Measurements from ENCODE around the gene DACH1.
"Not testable (repeated sequence)": the region's sequence is repeated elsewhere in the genome, so short reads cannot be mapped to it uniquely, and the experiment has no call there.

Gene DACH1

GRCh38 chr13:71867131-71867814, at the start of gene DACH1:
Gene DACH1 (minus strand): TSS chr13:71867204.
- DNase-seq: no peak

GRCh38 chr13:71913717-71914116, 46.7 kb upstream of the DACH1 start:
- no peak for DNase-seq

DNA sequence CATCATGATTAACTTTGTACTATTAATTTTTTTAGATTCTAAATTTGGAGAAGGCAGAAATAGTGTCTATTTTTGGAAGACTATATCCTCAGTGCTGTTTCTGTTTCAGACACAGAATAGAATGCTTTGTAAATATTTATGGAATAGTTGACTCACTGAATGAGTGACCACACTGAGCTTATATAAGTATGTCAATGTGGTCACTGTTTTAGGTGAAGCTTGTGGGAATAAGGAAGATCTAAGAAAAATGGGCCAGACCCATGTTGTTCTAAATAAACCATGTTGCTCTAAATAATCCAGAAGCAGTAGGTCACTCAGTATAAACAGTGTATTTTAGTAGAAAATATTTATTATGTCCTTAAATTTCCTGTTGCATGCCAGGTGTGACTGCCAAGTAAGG, 45.5 kb upstream of the DACH1 start:
- DNase-seq: no peak

DNA sequence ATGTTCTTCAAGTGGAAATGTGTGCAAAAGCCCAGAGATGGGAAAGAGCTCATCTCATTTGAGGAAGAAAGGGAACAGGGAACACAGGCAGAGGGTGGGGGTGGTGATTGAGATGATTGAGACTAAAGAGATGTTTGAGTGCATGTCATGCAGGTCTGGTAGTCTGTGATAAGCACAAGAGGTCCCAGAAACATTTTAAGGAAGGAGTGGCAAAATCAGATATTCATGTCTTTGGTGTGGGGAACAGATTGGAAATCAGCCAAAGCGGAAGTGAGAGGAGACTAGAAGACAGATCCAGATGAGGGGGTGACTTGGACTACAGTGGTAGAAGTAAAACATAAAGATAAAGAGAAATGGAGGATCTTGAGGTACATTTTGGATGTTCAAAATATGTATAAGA, 39.4 kb upstream of the DACH1 start:
- no peak for DNase-seq

GRCh38 chr13:71902676-71903075, 35.7 kb upstream of the DACH1 start:
- no peak for DNase-seq

DNA sequence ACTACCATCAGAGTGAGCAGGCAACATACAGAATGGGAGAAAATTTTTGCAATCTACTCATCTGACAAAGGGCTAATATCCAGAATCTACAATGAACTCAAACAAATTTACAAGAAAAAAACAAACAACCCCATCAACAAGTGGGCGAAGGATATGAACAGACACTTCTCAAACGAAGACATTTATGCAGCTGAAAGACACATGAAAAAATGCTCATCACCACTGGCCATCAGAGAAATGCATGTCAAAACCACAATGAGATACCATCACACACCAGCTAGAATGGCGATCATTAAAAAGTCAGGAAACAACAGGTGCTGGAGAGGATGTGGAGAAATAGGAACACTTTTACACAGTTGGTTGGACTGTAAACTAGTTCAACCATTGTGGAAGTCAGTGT, 26.5 kb upstream of the DACH1 start:
- DNase-seq: not testable (repeated sequence)

- DNase-seq: no peak
These were observed 19.9 kb upstream of the DACH1 start for GRCh38 chr13:71886880-71887279.

DNA sequence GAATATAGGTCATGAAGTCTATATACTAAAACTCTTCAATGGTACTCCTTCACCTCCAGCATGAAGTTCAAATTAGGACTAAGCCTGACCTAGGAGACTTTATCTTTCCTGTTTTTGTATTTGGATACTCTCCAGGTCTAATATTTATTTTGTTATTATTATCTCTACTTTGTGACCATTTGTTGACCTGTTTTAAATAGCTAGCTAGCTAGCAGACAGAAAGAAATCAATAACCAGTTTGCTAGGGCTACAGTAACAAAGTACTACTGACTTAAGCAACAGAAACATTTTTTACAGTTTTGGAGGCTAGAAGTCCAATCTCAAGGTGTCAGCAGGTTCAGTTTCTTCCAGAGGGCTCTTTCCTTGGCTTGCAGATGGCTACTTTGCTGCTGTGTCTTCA, 15.1 kb upstream of the DACH1 start:
- DNase-seq: no peak

DNA sequence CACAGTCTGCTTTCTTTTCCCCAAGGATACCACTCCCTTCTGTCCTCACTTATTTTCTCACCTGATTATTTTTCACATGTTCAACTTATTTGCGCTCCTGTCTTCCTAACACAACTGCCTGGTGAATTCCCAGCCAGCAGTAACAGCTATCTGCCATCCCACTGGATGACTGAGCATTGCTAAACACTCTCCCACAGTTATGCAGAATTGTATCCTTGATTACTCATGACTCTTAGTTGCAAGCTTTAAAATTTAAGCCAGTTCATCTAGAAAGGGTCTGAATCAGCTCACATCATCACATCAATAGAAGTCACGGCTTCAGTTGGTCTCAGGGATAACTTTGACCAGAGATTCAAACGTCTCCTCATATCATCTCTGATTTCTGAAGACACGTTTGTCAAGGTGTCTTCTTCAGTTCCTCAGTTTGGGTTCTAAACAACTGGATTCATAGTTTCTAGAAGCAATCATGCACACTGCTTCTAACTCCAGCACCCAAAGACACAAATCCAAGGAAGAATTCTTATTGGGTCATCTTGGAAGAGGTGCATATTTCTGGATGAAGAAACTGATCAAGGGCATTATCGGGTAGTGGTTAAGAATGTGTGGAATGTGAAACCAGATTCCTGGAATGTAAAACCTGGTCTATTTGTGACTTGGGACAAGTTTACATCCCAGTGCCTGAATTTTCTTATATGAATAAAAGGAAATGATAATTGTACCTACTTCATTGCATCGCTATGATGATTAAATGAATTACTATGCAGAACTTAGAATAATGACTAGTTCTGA, 13.9 kb upstream of the DACH1 start:
- no peak for DNase-seq

- no peak for DNase-seq
These were observed 12.9 kb upstream of the DACH1 start for GRCh38 chr13:71879808-71880344.

DNA sequence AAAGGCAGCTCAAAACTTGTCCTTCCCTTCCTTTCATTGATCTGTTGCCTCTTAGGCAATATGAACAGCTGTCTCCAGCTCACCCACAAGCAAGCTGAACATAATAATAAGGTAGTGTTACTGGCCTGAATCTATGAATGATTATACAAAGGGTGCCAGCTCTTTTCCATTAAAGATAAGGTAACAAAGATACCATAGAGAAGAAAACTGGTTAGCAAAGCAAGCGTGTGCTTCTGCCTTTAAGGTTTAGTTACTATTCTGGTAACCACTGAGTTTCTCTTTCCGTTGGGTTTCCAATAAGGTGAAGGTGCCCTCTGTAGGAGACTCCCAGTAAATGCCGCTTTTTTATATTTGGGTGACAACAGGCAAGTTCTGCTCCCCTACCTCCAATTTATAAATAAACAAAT, 12.1 kb upstream of the DACH1 start:
- no peak for DNase-seq

GRCh38 chr13:71877256-71877653, 10.3 kb upstream of the DACH1 start:
- DNase-seq: no peak

DNA sequence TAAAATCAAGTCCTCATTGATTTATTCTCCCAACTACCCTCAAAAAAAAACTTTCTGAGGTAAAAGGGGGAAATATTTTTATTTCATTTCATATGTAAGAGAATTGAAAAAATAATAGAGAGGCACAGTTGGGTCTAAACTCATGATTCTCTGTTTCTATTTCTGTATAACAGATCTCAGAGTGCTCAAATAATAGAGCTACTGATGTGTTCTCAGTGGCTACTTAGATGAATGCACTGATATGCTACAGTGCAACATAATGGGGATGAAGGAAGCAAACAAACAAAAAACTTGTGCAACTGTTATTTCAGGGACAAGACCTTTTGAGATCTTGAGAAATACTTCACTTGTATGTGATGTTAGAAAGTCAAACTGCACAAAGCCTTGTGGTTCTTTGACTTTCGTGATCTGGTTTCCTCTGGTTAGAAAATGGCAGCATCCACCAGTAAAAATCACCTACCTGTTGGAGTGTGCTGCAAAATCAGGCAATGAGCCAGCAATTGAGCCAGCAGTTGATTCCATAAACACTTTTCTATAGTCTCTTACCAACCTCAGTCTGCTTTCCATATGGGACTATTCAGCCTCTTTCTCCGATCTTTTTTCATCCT, 9.7 kb upstream of the DACH1 start:
- DNase-seq: no peak

- DNase-seq: no peak
These were observed 8.8 kb upstream of the DACH1 start for GRCh38 chr13:71875823-71876222.

DNA sequence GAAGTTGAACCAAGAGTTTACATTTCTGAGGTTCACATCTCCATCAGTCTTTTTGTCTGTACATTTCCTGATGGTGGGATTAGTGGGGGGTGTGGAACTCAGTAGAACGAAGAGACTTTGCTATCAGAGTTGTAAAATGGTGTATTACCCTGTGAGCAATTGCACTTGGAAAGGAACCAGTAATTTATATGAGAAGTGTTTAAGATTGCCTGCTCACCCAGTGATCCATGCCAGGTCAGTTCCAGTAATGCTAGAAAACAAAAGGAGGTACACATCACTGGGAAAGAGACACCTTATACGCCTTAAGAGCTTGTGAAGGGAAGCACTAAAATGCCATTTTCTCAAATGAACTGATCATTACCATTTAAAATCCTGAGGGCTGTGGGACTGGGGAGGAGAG, 7.5 kb upstream of the DACH1 start:
- DNase-seq: no peak

DNA sequence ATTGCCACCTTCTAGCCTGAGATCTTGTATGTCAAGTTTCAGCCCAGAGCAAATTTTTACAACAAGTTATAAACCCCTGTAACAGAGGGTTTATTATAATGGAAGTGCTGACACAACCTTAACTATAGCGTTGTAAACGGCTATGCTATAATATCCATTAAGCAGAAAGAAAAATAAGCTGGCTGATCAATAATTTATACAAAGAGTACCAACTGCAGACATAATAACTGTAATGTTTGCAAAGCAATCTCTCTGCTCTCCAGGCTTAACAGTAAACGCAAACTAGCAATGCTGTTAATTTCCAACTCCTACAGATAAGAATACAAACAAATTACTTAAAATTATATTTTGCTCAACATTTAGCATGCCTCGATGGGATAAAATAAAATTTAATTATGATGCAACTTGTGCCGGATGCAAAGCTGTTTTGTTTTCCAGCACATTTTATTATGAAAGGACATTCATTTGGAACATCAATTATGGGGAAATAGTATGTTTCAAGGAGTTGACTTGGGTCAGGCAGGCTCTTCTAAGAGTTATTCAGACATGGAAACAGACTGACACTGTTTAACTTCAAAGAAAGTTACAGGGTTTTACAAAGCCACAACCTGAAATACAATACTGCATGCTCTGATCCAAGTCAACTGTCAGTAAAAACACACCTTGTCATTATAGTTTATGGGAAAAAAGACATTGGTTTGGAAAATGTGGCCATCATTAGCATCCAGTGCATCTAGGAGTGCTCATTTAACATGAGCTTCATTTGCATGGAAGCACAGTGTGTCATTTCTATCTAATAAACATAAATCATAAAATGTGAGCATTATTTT, 6.6 kb upstream of the DACH1 start:
- no peak for DNase-seq

GRCh38 chr13:71871844-71872243, 4.8 kb upstream of the DACH1 start:
- no peak for DNase-seq

GRCh38 chr13:71871176-71871754, 4.3 kb upstream of the DACH1 start:
- DNase-seq: no peak

- no peak for DNase-seq
These were observed 3.1 kb upstream of the DACH1 start for GRCh38 chr13:71870100-71870499.

DNA sequence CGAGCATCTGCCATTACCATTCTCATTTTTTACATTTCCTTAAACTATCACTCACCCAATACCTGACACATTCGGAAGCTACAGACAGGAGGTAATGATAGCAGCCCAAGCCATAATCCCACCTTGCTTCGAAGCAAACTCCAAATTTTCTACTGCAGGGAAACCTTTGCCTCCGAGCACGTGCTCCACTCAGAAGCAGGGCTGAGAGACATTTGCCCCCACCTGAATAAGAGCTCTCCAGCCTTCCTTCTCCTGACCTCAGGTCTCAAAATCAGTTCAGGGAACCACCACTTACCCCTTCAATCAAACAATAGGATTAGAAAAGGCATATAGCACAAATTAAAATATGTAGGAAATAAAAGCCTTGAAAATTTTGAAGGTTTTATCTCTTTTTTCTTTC, 2.3 kb upstream of the DACH1 start:
- no peak for DNase-seq

GRCh38 chr13:71866335-71867130, 471 bp downstream of the DACH1 start:
- DNase-seq: no peak

DNA sequence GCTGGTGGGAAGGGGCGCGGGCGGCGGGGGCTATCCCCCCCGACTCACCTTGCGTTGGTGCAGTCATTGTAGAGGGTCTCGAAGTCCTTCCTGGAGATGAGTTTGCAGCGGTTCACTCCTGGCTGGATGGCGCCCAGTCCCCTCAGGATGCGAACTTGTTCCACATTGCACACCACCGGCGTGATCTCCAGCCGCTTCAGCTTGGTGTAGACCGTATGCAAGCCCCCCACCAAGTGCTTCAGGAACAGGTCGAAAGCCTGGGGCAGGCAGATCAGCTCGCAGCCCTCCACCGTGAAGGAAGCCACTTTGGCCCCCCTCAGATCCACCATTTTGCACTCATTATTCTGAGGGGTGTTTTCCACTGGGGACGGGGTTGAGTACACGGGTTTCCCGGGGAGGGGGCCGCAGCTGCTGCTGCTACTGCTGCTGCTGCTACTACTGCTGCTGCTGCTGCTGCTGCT, 1.1 kb downstream of the DACH1 start:
- no peak for DNase-seq
